ENCODE measurements around the gene RPGR.

RPGR gene

DNA sequence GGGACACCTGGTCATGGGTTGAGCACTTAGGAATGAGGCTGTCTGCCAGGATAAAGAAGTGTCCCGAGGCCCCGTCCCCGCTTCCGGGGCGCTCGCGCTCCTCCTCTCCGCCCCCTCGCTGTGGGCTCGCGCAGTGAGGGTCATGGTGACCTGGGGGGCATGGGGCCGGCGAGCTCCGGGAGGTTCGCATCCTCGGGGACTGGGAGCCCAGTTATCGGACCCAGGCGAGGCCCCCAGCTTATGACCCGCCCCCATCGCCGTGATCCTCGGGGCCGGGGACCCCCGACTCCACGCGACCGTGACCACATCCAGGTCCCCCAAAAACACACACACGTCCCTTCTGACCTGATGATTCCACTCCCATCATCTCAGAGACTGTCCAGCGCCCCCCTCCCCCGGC is 71.3 kb downstream of the RPGR start:
- DNase-seq = no peak

DNA sequence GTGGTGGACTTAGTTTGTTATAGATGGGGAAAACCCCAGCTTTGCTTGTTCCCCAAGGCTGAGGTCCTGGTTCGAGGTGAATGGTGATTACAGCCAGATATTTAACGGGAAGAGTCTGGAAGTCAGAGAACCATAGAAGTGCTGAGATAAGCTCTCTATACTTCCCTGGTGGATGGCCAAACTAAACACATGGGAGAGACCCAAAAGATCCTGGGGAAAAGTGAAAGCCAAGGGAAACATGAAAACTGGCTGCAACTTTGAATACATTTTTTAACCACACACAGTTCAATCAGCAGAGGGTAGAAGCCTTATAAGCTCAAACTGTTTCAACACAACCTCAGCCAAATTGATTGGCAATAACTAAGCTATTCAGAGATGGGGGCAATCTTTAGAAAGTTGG is 77.3 kb downstream of the RPGR start:
- DNase-seq = no peak

DNA sequence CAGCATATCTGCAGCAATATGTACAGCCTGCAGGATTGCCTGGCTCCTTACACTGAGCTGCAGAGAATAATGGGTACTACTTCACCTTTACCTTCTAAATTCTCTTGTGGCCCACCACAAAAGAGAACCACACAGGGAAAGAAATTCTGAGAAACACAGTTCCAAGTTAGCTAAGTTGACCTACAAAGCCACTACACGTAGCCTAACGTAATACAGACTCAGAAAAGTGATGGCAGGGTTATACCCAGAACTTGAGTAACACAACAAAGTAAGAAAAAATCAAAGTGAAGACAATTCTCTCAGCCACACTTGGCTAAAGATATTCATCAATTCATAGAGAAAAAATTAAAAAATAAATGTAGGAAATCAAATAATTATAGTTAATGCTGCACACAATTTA is 80.3 kb downstream of the RPGR start:
- DNase-seq = no peak

DNA sequence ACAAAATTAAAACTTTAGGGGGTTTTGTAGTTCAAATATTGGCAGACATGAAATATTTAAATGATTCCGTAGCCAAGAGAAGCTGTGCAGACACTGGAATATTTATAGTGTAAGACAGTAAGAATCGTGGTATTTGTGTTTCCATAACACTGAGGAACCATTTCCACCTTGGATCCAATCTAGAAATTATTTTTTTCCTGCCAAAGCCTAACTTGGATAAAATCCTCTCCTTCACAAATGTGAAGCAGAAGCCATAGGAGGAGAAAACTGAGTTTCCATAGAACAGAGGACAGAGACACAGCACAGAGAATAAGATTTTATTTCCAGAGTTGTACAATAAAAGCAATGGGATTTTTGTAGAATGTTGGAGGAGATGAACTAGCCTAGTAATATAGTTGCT is 86.8 kb downstream of the RPGR start:
- no peak for DNase-seq

DNA sequence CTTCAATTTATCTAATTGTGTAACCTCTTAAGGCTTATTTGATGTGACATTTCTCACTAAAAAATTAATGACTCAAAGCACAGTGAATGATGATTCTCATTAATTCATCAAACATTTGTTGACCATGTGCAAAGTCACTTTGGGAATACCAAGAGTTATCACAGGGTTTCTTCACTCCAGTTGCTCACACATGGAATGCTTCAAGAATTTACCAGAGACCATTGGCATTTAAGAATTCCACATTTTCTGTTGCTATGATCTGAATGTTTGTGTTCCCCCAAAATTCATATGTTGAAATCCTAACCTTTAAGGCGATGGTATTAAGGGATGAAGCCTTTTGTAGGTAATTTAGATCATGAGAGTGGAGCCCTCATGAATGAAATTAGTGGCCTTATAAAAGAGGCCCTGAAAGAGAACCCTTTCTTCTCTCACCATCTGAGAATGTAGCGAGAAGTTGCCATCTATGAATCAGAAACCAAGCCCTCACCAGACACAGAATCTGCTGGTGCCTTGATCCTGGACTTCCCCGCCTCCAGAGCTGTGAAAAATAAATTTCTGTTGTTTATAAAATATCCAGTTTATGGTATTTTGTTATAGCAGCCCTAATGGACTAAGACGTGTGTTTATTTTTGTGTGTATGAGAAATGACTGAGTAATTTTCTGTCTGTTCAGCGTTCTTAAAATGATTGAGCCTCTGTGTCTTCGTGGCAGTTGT is 90.3 kb downstream of the RPGR start:
- no peak for DNase-seq

DNA sequence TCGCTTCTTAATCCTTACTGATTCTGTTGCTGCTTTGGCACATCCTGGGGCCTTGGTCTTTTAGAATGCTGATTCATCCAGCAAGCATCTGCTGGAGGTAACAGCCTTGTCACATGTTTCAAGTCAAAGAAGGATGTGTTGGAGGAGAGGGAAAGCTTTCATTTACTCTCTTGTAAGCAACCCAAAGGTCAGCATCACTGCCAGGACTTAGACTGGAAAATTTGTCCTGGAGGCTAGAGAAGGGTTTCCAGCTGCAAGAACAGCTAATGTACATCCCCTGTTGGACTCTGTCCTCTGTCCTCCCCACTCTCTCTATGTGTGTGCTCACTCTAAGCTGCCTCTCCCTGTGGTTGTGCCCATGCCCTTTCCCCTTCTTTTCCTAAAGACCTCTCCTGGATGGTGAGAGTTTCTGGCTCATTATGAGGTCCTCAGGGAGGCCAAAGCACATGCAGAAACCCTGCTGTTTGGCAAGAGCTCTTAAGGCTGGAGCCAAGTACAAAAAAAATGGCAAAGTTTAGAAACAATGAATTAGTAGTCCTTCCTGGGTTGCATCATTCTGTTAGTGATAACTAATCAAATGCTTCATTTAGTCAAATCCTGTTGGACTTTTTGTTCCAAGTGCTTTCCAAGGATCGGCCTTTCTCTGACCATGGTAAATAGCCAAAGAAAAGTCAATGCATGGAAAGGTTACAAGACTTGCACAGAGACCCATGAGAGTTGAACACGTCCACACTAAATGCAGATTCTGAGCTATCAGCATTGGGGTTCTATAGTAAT is 93.2 kb downstream of the RPGR start:
- no peak for DNase-seq

DNA sequence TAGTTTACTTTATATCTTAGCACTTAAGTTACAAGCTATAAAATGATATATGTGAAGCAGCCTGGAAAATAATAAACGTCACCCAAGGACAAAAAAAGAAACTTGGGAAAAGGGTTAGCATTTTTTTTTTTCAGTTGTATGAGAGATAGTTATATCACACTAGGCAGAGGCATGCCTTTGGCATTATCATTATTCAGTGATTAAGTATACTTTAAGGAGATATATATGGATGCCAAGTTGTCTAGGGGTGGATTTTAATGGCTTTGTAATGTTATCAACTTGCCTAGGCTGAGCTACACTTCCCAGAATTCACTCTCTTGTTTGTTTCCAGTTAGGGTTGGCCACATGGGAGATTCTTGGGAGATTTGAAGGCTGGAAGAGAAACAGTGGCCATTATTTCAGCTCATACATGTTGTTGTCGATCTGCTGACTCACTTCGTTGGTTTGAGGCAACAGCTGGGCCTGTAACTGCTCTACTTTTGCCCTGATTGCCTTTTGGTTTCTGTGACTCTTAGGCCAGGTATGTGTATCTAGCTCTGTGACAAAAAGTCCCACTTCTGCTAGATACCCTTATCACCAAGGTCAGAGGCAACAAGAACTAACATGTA is 95.1 kb downstream of the RPGR start:
- DNase-seq = no peak

DNA sequence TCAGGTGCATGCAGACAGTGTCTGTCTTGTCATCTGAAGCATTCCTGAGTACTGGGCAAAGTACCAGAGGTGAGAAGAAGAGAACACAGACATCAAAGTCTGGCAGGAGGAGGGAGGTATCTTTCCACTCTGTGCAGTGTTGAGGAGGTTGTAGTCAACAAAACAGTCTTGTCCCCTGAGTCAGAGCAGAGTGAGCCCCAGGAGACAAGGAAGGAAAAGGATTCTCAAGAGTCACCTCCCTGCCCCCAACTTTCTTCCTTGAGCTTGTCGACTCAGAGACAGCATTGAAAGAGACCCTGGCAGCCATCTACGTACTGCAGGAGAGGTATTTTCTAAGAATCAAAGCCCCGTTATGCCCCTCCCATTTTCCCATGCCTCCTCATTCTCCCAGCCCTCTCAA is 102.2 kb downstream of the RPGR start:
- no peak for DNase-seq

DNA sequence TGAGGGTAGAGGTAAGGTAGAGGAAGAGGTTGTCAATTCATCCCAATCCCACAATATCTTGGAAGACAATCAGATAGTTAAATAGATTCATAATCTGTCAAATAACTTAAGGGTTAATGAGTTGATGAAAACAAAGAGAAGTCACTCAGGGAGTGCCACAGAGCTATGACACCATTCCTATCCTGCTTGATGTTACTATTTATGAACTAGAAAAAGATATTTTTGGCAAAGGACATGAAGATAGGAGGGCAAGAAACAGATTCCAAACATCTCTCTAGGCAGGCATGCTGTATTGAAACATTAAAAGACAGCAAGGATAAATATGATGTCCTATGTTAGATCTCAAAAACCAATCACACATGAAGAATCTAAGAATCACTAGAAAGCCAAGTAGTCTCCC is 103.1 kb downstream of the RPGR start:
- DNase-seq = no peak

DNA sequence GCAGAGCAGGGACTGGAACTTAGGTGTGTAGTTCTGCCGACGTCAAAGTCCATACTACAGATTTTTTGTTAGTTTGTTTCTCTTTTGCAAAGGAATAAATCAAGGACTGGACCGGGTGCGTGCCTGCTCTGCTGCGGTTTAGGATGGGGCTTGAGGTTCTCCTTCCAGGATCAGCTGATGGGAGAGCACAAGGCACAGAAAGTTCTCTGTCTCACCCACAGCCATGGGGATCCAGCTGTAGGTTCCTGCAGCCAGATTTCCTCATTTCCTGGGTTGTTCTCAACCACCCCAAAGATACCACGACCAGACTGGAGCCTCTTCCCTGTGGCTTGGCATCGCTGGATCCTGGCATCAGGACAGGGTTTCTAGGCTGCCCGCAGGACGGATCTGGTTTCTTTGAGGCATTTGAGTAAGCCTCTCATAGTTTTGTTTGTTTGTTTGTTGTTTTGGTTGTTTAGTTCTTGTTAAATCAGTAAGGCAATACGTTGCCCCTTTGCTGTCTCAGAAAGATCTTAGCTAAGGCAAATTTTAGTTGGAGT is 105.8 kb downstream of the RPGR start:
- DNase-seq = no peak

DNA sequence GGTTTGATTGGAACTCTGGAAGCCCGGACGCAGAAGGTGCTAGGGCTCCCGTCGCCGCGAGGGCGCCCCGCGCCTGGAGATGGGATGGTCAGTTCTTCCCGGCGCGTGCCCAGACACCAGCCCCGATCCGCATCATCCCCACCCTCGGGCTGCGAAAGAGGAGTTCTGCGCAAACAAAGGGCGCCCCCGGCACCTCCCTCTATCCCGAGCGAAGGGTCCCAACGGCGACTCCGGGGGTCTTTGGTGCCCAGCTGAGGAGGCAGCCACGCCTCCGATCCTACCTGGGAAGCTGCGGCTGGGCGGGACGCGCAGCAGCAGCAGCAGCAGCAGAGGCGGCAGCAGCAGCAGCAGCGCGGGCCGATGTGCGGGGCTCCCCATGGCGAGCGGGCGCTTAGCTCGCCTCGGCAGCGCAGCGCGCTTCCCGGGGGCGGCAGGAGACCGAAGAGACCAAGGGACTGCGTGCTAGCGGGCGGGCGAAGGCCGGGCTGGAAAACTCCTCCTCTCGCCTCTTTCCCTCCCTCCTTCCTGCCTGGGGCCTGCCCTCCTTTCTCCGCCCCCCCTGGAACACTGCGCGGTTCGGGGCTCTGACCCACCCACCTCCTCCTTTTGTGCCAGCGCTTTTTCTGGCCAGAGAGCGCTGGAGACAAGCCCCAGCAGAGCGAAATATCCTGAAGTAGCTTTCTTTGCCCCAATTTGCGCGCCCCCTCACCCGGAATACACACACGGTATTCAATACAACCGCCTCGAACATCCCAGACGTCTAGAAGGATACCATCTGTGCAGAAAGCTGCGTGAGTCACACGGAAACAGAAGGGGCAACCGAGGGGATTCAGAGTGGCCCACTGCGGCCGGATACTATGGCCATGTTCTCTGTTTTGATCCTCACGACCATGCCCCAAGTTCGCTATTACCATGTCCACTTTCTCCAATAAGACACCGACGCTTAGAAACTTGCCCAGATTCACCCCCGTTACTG is 106.6 kb downstream of the RPGR start, which contains the start of gene SRPX:
Gene SRPX (minus strand): TSS at position 457 of the 976 bp plus-strand sequence. CDS start 79 bp downstream, at position 378.
- peak in 1 of 2 experiments; percentile 43 for DNase-seq

DNA sequence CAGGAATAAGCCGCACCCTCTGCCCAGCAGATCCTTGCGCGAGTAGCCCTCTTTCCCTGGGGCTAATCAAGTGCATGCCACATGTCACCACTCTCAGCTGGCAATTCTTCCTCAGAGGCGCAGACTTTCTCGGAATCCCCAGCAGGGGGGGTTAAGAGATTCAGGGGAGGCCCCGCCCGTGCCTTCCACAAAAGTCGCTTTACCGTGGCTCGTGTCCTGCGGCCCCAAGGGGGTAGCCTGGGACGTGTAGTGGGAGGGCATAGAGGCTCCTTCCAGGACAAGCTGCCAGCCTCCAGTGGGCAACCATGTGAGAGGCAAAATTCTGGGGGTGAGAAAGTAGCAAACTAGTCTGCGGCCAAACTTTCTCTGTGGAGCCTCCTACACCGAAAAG is 107.3 kb downstream of the RPGR start:
- DNase-seq = peak; percentile 38 to 46

Data from NCI-H1930 (cell line).